HG03565 (cell line): Measurements from ENCODE around the gene ZNF497.
"Not testable (repeated sequence)": the region's sequence is repeated elsewhere in the genome, so short reads cannot be mapped to it uniquely, and the experiment has no call there.

Source experiments
- ATAC-seq: cut with Tn5 transposase; IDR thresholded peaks from one replicate; pipeline ENCODE4 v1.9.1; 2021; ENCODE audit warnings: mild to moderate bottlenecking, moderate library complexity; ENCODE audit not compliant: unreplicated experiment

Gene ZNF497

DNA sequence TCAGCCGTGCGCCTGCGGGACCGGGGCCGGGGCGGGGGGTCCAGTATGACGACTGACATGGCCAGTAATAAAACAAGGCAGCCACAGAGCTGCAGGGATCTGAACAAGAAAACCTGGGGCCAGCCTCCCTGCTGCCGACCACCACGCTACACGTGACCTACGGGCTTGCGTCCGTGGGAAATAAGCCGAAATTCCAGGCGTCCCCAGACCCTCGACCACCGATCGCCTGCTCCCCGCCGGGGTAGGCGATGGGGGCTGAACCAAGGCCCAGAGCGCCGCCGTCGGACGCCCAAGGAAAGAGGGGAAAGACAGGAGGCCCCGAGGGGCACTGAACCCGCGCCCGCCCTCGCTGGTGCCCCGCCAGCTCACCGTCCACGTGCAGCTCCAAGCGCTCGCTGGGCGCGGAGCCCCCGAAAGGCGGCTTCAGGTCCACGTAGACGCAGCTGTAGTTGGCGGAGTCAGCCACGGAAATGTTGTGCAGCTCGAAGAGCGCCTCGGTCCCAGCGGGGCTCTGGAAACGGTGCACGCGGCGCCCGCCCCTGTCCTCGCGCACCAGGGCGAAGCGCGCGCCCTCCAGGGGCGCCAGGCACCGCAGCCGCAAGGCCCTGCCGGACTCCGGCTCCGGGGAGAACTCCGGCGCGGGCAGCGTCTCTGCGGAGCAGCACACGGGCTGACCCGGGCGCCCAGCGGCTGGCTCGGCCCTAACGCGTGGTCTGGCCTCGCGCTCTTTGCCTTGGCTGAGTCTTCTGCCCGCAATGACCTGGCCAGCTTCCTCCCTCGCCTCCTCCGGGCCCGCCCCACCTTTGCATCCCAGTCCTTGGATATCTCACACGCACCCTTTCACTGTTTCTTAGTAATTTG is 12.3 kb downstream of the ZNF497 start:
- ATAC-seq = no peak

DNA sequence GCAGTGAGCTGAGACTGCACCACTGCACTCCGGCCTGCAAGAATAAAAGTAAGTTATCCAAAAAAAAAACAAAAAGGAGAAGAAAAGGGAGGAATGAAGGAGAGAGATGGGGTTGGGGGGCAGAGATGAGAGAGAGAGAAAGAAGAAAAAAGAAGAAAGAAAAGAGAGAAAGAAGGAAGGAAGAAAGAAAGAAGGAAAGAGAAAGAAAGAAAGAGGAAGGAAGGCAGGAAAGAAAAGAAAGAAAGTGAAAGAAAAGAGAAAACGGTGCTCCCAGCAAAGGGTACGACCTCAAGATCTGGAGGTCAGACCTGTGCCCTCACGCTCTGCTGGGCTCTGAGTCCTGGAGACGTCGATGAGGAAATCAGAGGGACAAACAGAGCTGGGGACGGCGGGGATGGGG is 13.0 kb downstream of the ZNF497 start:
- ATAC-seq = no peak

DNA sequence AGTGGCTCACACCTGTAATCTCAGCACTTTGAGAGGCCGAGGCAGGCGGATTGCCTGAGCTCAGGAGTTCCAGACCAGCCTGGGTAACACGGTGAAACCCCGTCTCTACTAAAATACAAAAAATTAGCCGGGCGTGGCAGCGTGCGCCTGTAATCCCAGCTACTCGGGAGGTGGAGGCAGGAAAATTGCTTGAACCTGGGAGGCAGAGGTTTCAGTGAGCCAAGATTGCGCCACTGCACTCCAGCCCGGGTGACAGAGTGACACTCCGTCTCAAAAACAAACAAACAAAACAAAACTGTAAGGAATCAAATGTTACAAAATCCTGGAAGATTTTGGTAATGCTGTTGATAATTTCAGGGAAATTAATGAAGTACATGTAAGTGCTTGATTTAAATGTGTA is 14.5 kb downstream of the ZNF497 start:
- ATAC-seq = not testable (repeated sequence)

DNA sequence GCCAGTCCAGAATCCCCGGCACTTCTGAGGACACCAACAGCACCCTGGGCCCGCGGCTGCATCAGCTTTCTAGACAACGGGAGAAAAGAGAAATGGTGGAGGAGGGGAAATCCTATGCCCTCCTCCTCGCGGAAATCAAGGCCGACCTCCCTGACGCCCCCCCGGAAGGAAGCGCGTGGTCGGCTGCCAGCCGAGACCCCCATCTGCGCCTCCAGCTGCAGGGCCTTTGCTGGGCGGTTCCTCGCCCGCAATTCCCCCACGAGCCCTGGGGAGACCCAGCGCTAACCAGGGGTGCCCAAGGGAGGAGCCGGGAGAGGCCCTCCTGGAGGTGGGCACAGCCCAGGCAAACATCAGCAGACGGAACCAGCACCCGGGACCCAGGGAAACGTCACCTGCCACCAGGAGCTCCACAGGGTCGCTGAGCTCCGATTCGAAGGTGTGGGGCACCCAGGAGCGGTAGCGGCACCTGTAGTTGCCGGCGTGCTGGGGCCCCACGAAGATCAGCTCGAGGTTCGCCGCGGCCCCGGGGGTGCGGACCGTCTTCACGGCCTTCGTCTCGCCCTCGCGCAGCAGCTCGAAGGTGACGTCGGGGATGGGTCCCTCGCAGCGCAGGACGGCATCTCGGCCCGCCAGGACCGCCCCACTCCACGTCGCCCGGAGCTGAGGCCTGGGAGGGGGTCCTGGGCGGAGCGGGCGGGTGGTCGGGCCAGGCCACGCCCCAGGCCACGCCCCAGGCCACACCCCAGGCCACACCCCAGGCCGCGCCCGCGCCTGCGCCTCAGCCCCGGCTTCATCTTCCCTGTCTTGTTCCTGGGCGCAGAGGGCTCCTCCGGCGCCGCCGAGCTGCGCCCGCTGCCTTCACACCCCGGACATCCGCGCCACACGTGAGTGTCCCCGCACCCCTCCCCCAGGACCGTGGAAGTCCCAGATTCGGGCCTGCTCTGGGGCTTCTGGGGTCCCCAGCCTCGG is 15.3 kb downstream of the ZNF497 start:
- peak; percentile 74 for ATAC-seq

DNA sequence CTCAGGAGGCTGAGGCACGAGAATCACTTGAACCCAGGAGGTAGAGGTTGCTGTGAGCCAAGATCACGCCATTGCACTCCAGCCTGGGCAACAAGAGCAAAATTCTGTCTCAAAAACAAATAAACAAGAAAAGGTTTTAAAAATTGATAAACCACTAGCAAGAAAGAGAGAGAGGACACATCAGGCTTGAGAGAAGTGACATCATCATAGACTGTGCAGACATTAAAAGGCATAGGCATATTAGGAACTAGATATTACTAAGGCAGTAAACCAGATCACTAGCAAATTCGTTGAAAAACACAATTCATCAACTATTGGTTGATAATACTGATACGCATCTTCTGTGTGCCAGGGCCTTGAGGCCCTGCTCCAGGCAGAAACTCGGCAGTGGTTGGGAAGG is 17.0 kb downstream of the ZNF497 start:
- no peak for ATAC-seq

DNA sequence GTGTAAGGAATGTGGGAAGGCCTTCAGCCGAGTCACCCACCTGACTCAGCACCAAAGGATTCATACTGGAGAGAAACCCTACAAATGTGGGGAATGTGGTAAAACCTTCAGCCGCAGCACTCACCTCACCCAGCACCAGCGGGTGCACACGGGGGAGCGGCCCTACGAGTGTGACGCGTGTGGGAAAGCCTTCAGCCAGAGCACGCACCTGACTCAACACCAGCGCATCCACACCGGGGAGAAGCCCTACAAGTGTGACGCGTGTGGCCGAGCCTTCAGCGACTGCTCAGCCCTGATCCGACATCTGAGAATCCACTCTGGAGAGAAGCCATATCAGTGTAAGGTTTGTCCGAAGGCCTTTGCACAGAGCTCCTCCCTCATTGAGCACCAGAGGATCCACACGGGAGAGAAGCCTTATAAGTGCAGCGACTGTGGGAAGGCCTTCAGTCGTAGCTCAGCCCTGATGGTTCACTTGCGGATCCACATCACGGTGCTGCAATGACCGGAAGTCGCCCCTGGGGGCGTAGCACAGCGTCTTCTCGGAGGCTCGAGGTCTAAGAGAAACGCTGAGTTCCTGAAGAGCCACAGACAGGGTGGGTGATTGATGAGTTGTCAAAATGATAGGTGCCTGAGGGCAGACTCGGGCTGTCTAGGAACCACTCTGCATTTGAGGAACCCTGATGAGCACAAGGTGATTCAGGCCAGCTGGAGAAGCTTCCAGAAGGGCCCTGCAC is 23.6 kb downstream of the ZNF497 start:
- ATAC-seq = no peak

DNA sequence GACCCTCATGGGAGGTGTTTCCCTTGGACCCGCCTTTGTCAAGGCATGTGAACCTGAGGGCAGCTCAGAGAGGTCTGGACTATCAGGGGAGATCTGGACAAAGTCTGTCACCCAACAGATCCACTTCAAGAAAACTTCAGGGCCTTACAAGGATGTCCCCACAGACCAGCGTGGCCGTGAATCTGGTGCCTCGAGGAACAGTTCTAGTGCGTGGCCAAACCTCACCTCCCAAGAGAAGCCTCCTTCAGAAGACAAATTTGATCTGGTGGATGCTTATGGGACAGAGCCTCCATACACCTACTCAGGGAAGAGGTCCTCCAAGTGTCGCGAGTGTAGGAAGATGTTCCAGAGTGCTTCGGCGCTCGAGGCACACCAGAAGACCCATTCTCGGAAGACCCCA is 24.2 kb downstream of the ZNF497 start:
- no peak for ATAC-seq

DNA sequence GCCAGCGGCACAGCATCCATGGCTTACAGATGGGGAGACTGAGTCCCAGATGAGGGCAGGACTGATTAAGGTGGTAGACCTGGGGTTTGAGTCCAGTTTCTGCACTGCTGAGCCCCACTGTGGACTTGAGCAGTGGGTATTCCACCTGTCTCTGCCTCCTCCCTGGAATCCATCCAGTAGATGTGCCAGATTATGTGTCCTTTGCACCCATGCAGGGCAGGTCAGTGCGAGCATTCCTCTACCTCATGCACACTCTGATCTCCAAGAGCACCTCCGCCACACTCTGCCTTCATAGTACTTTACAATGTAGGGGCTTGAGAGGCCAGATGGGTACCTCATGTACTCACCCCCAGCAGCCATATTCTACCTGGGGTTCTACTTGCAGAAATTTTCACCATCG is 25.7 kb downstream of the ZNF497 start:
- ATAC-seq = no peak

DNA sequence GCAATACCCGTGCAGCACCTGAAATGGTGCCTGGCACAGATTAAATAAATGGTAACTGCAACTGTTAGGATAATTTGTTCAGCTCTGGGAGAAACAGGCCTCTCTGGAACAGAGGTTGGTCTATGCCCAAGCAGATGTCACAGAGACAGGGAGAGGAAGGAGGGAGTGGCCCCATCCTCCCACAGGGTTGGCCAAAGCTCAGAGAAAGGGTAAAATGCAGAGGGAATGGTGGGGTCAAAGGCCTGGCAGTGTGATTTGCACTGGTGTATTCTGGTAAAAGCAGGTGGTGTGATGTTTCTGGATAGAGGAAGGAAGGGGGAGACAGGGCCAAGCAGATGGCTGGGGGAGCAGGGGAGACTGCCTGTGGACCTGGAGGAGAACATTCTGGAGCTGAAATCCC is 26.3 kb downstream of the ZNF497 start:
- ATAC-seq = no peak

DNA sequence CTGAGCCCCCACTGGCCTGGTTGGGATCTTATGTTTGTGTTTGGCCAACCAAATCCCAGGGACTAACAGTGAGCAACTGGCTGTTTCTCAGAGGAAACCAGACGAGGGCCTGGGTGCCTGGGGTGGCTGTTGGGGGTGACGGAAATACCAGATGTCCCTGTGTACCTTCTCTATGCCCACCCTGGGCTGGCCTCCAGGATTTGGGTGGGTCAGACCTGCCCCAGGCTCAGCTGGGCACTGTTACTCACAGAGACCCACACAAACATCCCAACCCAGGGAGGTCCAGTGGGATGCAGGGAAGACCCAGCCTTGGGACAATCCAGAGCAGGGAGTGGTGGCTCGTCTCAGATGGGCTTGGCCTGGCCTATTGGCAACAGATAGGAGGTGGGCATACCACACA is 26.9 kb downstream of the ZNF497 start:
- ATAC-seq = no peak

DNA sequence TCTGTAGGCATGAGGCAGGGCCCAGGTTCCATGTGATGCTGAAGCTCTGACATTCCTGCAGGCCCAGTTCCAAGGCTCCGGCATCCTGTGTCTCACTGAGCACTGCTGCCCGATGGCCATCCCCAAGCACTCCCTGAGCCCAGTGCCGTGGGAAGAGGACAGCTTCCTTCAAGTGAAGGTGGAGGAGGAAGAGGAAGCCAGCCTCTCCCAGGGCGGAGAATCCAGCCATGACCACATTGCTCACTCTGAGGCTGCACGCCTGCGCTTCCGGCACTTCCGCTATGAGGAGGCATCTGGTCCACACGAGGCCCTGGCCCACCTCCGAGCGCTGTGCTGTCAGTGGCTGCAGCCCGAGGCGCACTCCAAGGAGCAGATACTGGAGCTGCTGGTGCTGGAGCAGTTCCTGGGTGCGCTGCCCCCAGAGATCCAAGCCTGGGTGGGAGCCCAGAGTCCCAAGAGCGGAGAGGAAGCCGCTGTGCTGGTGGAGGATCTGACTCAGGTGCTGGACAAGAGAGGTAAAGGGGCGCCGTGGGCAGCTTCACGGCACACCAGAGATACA is 27.8 kb downstream of the ZNF497 start:
- ATAC-seq = no peak

DNA sequence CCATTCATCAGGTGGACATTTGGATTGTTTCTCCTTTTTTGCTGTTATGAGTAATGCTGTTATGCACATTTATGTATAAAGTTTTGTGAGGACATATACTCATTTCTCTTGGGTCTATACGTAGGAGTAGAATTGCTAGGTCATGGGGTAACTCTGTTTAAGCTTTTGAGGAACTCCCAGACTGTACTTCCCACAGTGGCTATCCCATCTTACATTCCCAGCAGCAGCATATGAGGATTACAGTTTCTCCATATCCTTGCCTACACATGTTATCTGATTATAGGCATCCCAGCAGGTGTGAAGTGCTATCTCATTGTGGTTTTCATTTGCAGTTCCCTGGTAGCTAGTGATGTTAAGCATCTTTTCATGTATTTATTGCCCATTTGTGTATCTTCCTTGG is 29.9 kb downstream of the ZNF497 start:
- ATAC-seq = no peak

DNA sequence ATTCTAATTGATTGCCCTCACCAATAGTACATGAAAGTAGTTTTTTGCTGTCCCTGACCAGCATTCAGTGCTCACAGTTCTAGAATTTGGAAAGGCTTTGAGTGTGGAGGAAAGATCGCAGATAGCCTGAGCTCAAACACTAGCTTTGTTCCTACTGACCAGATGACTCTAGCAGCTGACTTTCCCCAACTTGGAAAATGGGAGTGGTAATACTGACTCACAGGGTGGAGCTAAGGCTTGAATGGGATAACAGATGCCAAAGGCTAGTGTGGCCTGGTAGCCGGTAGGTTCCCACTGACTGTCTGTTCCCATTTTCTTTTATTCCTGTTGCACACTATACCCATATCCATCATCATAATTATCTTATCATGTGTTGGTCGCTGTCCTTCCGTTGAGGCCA is 32.1 kb downstream of the ZNF497 start:
- no peak for ATAC-seq

DNA sequence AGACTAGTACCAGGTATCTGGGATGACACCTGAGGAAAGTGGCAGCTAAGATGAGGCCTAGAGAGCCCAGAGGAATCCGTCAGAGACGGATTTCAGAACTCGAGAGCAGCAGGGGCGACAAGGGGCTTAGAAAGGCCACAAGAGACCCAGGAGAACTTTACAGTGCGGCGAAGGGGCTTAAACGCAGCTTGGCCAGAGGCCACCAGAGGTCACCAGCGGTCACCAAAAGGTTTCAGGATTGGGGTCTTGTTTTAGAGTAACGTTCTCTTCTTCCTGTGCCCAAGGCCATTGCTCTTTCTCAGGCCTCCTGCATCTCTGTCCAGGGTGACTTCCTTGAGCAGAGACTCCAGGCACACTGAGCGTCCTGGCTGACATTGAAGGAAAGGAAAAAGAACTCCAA is 33.6 kb downstream of the ZNF497 start:
- no peak for ATAC-seq

DNA sequence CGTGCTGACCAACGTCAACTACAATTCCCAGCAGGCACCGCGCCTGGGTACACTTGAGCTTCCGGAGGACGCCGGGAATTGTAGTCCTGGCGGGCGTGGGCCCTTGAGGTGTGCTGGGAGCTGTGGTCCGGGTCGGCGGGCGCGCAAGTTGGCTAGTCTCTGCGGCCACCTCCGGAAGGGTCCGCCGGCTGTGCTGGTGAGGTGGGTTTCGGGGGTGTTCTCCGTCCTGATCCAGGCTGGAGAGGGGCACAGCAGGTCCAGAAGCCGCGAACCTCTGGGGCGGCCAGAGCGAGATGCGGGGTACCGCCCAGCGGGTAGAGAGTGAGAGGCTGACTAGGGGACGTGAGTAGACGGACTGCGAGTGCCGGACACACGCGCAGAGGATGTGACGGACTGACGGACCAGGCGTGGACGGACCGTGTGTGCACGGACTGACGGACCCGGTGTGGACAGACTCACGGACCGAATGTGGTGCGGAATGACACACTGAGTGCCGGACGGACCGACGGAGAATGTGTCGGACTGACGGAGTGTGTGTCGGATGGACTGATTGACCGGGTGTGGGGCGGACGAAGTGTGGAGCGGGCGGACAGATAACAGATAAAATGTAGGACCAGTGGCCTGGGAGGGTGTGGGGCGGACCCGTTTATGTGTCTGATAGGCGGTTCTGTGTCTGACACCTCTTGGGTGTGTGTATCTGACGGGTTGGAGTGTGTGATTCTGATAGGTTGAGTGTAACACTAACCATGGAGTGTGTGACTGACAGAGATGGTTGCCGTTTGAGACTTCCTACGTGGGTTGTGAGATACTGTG is 35.4 kb downstream of the ZNF497 start, which contains the start of gene ZSCAN22:
Gene ZSCAN22, plus strand, starts transcription at position 81 of the 813 bp plus-strand sequence. CDS start 7,809 bp downstream, outside the sequence.
- ATAC-seq = peak; percentile 77

DNA sequence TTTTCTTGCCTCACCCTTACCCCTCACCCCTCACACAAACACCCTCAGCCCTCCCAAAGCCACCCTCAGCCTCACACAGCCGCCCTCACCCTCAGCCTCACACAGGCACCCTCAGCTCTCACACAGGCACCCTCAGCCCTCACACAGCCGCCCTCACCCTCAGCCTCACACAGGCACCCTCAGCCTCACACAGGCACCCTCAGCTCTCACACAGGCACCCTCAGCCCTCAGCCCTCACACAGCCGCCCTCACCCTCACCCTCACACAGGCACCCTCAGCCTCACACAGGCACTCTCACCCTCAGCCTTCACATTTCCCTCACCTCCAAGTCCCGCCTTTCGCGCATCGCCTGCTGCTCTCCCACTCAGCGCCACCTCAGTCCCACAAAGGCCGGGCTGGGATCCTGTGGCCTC is 36.0 kb downstream of the ZNF497 start:
- no peak for ATAC-seq

DNA sequence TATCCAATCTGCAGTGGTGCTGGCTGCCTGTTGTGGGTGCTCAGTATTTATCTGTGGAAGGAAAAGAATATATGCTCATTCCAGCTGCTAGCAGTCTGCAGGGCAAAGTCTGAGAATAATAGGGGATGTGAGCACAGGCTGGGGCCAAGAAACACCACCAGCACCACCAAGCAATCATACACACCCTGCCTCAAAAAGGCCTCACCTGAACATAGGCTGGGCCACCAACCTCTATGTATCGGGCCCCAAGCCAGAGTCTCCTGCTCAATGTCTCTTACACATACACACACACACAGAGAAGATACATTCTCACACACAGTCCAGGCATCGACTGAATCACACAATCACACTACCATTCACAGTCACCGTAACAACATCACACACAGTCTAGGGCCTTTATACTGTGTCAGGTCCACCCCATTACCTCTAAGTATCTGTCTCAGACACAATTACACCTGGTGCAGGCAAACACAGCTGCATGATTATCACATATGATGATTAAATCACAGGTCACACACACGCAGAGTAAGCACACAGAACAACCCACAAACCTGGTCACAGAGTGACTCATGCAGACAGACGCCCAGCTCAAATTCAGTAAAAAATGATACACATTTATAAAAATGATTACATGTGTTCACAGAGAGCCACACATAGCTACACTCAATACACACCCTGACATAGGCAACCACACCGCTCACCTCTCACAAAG is 37.1 kb downstream of the ZNF497 start:
- ATAC-seq = no peak

DNA sequence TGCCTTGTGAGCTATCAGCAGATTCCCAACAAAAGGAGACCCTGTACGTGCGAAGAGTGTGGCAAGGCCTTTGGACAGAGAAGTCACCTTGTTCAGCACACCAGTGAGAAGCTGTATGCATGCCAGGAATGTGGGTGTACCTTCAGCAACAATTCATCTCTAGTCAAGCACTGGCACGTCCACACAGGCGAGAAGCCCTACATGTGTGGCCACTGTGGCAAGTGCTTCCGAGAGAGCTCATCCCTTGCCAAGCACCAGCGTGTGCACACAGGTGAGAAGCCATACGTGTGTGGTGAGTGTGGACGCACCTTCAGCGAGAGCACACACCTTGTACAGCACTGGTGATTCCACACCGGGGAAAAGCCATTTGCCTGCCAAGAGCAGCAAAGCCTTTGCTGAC is 43.3 kb downstream of the ZNF497 start:
- ATAC-seq = no peak

DNA sequence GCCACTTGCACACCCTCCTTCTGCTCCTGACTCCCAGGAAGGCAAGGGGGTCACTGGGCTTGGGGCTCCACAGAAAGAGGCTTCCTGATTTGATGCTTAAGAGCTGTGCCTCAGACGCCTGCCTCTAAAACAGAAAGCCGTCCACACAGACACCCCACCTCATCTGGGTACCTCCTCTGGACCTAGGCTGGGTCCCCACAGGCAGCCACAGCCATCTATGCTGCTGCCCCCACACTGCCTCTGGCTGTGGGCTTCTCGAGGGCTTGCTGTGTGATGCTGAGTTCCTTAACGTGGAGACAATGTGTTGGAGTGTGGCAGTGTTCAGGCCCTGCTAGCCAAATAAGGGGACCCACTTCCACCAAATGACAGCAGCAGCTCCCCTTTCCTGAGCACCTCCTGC is 44.3 kb downstream of the ZNF497 start:
- ATAC-seq = no peak
